ENCODE measurements around the gene SLC44A5. TPM values are rescaled to one million over a fixed set of nuclear protein-coding genes. Genes with fewer than 3 reads are reported as not detected.

SLC44A5 gene
- total RNA-seq, 4 donors from 2014 or later: 0.11 to 2.0 (median 0.87) TPM

DNA sequence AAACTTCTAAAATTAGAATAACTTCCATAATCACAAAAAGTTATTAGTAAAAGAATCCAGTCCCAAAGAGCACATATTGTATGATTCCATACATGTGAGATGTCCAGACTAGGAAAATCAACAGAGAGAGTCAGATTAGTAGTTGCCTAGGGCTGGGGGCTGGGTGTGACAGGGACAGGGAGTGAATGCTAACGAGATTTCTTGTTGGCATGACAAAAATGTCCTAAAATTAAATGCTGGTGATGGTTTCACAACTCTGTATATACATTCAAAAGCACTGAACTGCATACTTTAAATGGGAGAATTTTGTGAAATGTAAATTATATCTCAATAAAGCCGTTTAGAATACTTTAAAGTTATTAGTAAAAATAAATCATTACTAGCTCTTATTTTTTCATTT is 92.2 kb downstream of the SLC44A5 start:
- H3K9me3 ChIP-seq: no peaks in the 10 kb centered on the region
- TF ChIP-seq POLR2A (IDR thresholded peaks at IDR 0.05) (no peak), CTCF (IDR thresholded peaks at IDR 0.05) (no peak)
- intact Hi-C loops (cut with DNase I): no loop called here
- no peak for DNase-seq
- H3K36me3 ChIP-seq: no peaks in the 10 kb centered on the region
- no peak overlapping the region for H3K4me3 ChIP-seq (replicated peaks in 1 of 3)
- no peaks in the 10 kb centered on the region for H3K4me1 ChIP-seq
- 62 to 72% methylated on average over 2 of the region's 2 CpGs for WGBS, 2 donors
- H3K27me3 ChIP-seq: no peaks in the 10 kb centered on the region
- no peak overlapping the region for H3K27ac ChIP-seq

GRCh38 chr1:75514270-75514669 is 96.6 kb downstream of the SLC44A5 start:
- no peaks in the 10 kb centered on the region for H3K4me1 ChIP-seq
- 81 to 87% methylated on average over 1 of the region's 1 CpG for WGBS, 2 donors
- no peaks in the 10 kb centered on the region for H3K27me3 ChIP-seq
- intact Hi-C loops (cut with DNase I): no loop called here
- DNase-seq: no peak
- H3K4me3 ChIP-seq (replicated peaks in 1 of 3): no peak overlapping the region
- H3K36me3 ChIP-seq: no peaks in the 10 kb centered on the region
- TF ChIP-seq CTCF (IDR thresholded peaks at IDR 0.05) (no peak), POLR2A (IDR thresholded peaks at IDR 0.05) (no peak)
- no peak overlapping the region for H3K27ac ChIP-seq
- H3K9me3 ChIP-seq: no peaks in the 10 kb centered on the region

DNA sequence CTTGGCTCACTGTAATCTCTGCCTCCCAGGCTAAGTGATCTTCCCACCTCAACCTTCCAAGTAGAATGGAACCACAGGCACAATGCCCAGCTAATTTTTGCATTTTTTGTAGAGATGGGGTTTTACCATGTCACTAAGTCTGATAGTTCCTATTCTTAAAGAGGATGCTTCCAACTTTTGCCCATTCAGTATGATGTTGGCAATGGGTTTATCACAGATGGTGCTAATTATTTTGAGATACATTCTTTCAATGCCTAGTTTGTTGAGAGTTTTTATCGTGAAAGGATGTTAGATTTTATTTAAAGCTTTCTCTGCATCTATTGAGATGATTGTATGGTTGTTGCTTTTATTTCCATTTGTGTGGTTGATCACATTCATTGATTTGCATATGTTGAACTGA is 103.9 kb downstream of the SLC44A5 start:
- Histone ChIP-seq H3K4me1 (no peaks in the 10 kb centered on the region), H3K4me3 (replicated peaks in 1 of 3) (no peak overlapping the region), H3K9me3 (no peaks in the 10 kb centered on the region), H3K27ac (no peak overlapping the region), H3K27me3 (no peaks in the 10 kb centered on the region), H3K36me3 (no peaks in the 10 kb centered on the region)
- no peak for DNase-seq
- no peak for TF ChIP-seq CTCF (IDR thresholded peaks at IDR 0.05)
- TF ChIP-seq POLR2A (IDR thresholded peaks at IDR 0.05): no peak
- intact Hi-C loops (cut with DNase I): no loop called here
- 91 to 93% methylated on average over 1 of the region's 1 CpG for WGBS, 2 donors

DNA sequence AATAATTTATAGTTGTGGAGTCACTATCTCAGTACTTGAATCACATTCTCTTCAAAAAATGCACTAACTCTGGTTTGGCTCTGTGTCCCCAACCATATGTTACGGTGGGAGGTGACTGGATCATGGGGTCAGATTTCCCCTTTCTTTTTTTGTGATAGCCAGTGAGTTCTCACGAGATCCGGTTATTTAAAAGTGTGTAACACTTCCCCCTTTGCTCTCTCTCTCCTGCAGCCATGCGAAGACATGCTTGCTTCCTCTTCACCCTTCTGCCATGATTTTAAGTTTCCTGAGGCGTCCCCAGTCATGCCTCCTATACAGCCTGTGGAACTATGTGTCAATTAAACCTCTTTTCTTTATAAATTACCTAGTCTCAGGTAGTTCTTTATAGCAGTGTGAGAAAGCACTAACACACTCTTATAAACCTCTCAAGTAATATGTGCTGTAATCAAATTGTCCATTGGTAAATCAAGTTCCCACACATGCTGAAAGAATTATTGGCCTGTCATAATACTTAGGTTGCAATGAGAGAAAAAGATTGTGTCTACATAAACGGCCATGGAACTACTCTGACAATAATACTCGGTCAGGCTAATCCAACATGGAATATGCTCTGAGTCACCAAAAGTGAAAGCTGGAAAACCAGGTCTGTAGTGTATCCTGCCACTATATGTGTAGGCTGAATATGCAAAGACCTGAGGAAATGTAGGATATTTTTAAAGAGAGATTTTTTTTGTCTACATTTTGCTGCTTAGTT is 107.5 kb downstream of the SLC44A5 start:
- WGBS, 2 donors: 76 to 81% methylated on average over 7 of the region's 7 CpGs
- H3K27me3 ChIP-seq: no peaks in the 10 kb centered on the region
- no peak overlapping the region for H3K4me3 ChIP-seq (replicated peaks in 1 of 3)
- intact Hi-C loops (cut with DNase I): no loop called here
- TF ChIP-seq CTCF (IDR thresholded peaks at IDR 0.05) (no peak), POLR2A (IDR thresholded peaks at IDR 0.05) (no peak)
- H3K27ac ChIP-seq: no peak overlapping the region
- no peaks in the 10 kb centered on the region for H3K36me3 ChIP-seq
- H3K4me1 ChIP-seq: no peaks in the 10 kb centered on the region
- DNase-seq: no peak
- no peaks in the 10 kb centered on the region for H3K9me3 ChIP-seq

DNA sequence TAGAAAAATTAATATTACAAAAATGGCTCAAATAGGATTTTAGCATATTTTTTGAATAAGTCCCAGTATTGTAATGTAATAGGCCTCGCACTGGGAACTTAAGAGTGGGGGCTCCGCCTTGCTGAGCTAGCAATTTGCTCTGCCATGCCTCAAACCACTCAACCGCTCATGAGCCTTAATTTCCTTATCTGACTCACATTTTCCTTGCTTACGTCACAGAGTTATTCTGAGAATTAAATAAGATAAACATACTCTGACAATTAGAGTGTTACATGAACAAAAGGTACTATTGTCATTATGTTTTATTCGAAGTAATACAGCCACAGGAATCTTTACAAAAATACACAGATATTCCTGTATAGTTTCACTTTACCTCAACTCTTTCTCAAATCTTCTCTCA is 108.1 kb downstream of the SLC44A5 start:
- Histone ChIP-seq H3K4me1 (no peaks in the 10 kb centered on the region), H3K4me3 (replicated peaks in 1 of 3) (no peak overlapping the region), H3K27me3 (no peaks in the 10 kb centered on the region), H3K9me3 (no peaks in the 10 kb centered on the region), H3K36me3 (no peaks in the 10 kb centered on the region), H3K27ac (no peak overlapping the region)
- TF ChIP-seq POLR2A (IDR thresholded peaks at IDR 0.05): no peak
- TF ChIP-seq CTCF (IDR thresholded peaks at IDR 0.05): no peak
- DNase-seq: no peak
- WGBS, 2 donors: 85 to 87% methylated on average over 5 of the region's 5 CpGs
- intact Hi-C loops (cut with DNase I): no loop called here

Measured in thyroid gland (tissue), 4 donors.